Measurements from ENCODE around the gene CEP164. TPM values are rescaled to one million over a fixed set of nuclear protein-coding genes. Genes with fewer than 3 reads are reported as not detected.
"Not testable (repeated sequence)": the region's sequence is repeated elsewhere in the genome, so short reads cannot be mapped to it uniquely, and the experiment has no call there.

The CEP164 gene
- total and polyA plus RNA-seq, 3 donors from 2014 or later = 83.3 to 157 (median 111) TPM

GRCh38 chr11:117394221-117394925 is 66.7 kb downstream of the CEP164 start:
- intact Hi-C loops (cut with DNase I; ENCODE audit: low total_unique reads) = no loop called here
- Histone ChIP-seq H3K27ac (no peak overlapping the region), H3K4me1 (no peaks in the 10 kb centered on the region), H3K9me3 (no peaks in the 10 kb centered on the region), H3K36me3 (ENCODE audit: low read depth, missing control alignments) (no peaks in the 10 kb centered on the region), H3K27me3 (no peaks in the 10 kb centered on the region), H3K4me3 (no peak overlapping the region)
- no peak for TF ChIP-seq CTCF (IDR thresholded peaks at IDR 0.05)
- no peak for TF ChIP-seq POLR2A (IDR thresholded peaks at IDR 0.05)
- DNase-seq = no peak
- 93 to 95% methylated on average over 13 to 14 of the region's 14 CpGs for WGBS, 2 donors

GRCh38 chr11:117395476-117395875 is 67.8 kb downstream of the CEP164 start:
- 86 to 91% methylated on average over 4 of the region's 4 CpGs for WGBS, 2 donors
- no peaks in the 10 kb centered on the region for H3K27me3 ChIP-seq
- intact Hi-C loops (cut with DNase I; ENCODE audit: low total_unique reads) = no loop called here
- no peaks in the 10 kb centered on the region for H3K4me1 ChIP-seq
- no peaks in the 10 kb centered on the region for H3K36me3 ChIP-seq (ENCODE audit: low read depth, missing control alignments)
- no peaks in the 10 kb centered on the region for H3K9me3 ChIP-seq
- no peak for TF ChIP-seq CTCF (IDR thresholded peaks at IDR 0.05)
- no peak for TF ChIP-seq POLR2A (IDR thresholded peaks at IDR 0.05)
- DNase-seq = no peak
- H3K4me3 ChIP-seq = no peak overlapping the region
- no peak overlapping the region for H3K27ac ChIP-seq

DNA sequence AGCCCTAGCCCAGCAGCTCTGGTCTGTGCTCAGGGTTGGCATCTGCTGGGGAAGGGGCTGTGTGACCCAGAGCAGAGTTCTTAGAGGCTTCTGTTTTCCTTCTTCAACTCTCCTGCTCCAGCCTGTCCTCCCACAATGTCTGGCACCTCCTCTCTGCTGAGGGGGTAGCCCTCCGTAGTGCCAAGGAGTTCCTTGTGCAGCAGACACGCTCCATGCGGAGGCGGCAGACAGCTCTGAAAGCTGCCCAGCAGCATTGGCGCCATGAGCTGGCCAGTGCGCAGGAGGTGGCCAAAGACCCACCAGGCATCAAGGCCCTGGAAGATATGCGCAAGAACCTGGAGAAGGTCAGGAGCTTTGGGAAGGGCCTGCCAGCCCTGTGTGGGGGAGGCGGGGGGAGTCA is 69.3 kb downstream of the CEP164 start:
- Histone ChIP-seq H3K9me3 (no peaks in the 10 kb centered on the region), H3K27ac (no peak overlapping the region), H3K36me3 (ENCODE audit: low read depth, missing control alignments) (no peaks in the 10 kb centered on the region), H3K27me3 (no peaks in the 10 kb centered on the region), H3K4me1 (no peaks in the 10 kb centered on the region), H3K4me3 (no peak overlapping the region)
- intact Hi-C loops (cut with DNase I; ENCODE audit: low total_unique reads) = no loop called here
- TF ChIP-seq POLR2A (IDR thresholded peaks at IDR 0.05) (no peak), CTCF (IDR thresholded peaks at IDR 0.05) (no peak)
- no peak for DNase-seq
- 88 to 100% methylated on average over 8 of the region's 8 CpGs for WGBS, 2 donors

- H3K27ac ChIP-seq; DNase-seq; intact Hi-C loops (cut with DNase I; ENCODE audit: low total_unique reads); H3K4me3 ChIP-seq; H3K27me3 ChIP-seq; H3K9me3 ChIP-seq; H3K4me1 ChIP-seq; H3K36me3 ChIP-seq (ENCODE audit: low read depth, missing control alignments): not testable (repeated sequence)
- WGBS, 2 donors = 91 to 93% methylated on average over 2 of the region's 2 CpGs
Measured at GRCh38 chr11:117398618-117399017, 71.0 kb downstream of the CEP164 start.

GRCh38 chr11:117399100-117399840 is 71.6 kb downstream of the CEP164 start:
- H3K36me3 ChIP-seq (ENCODE audit: low read depth, missing control alignments); H3K4me1 ChIP-seq; H3K9me3 ChIP-seq; H3K27ac ChIP-seq; DNase-seq; intact Hi-C loops (cut with DNase I; ENCODE audit: low total_unique reads); H3K4me3 ChIP-seq; H3K27me3 ChIP-seq: not testable (repeated sequence)
- WGBS, 2 donors = 94 to 100% methylated on average over 2 of the region's 2 CpGs

DNA sequence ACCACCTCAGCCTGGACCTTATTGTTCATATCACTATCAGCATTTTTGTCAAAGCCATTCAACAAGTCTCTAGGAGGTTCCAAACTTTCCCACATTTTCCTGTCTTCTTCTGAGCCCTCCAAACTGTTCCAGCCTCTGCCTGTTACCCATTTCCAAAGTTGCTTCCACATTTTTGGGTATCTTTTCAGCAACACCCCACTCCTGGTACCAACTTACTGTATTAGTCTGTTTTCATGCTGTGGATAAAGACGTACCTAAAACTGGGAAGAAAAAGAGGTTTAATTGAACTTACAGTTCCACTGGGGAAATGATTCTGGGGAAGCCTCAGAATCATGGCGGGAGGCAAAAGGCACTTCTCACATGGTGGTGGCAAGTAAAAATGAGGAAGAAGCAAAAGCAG is 78.2 kb downstream of the CEP164 start:
- H3K27ac ChIP-seq; H3K4me3 ChIP-seq; intact Hi-C loops (cut with DNase I; ENCODE audit: low total_unique reads); H3K4me1 ChIP-seq; H3K27me3 ChIP-seq; H3K9me3 ChIP-seq; H3K36me3 ChIP-seq (ENCODE audit: low read depth, missing control alignments); DNase-seq: not testable (repeated sequence)
- WGBS, 2 donors = 92 to 99% methylated on average over 2 of the region's 2 CpGs
